ENCODE data around the gene PAGR1. TPM values are rescaled to one million over a fixed set of nuclear protein-coding genes. Genes with fewer than 3 reads are reported as not detected.

The PAGR1 gene
- total and polyA plus RNA-seq, 10 of the 15 experiments (the other 5 are each of a cell fraction or from before 2014, with no cell fraction given): 1.1 to 57.7 (median 23.4) TPM

DNA sequence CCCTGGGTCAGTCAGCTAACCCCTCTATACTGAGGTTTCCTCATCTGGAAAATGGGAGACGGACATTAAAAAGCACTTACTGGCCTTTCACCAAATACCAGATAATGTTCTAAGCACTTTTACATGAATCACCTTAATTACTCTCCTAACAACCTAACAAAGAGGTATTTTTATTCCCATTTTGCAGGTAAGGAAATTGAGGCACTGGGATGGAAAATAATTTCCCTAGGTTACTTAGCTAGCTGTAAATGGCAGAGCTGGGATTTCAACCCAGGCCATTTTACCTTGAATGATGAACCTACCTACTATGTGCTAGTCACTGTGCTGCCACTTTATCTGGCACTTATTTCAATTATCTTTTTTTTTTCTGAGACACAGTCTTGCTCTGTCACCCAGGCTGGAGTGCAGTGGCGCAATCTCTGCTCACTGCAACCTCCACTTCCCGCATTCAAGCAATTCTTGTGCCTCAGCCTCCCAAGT, 21.7 kb upstream of the PAGR1 start:
- SMC1A ChIA-PET (ENCODE audit: uncharacterized antibody, unreplicated experiment): interaction anchor here (1.5 to 6.4 kb wide), 2 partner anchors 9 to 40 kb away, joined by 4 to 38 read pairs; no protein-coding TSS in a partner anchor
- H3K4me2 ChIP-seq (ENCODE audit: control insufficient read depth, insufficient read depth): no peak overlapping the region
- TF ChIP-seq SIX5 (IDR thresholded peaks at IDR 0.05; ENCODE audit: low read depth, low read length, severe bottlenecking) (no peak), SMARCA5 (IDR thresholded peaks at IDR 0.05) (no peak), MTA2 (IDR thresholded peaks at IDR 0.05; ENCODE audit: low read depth) (no peak), SUZ12 (IDR thresholded peaks at IDR 0.05; ENCODE audit: unreplicated experiment) (no peak), EGR1 (IDR thresholded peaks at IDR 0.05; ENCODE audit: borderline replicate concordance in 1 of 2, low read depth in 2 of 2, low read length in 2 of 2) (no peak), POU2F2 (IDR thresholded peaks at IDR 0.05; ENCODE audit: borderline replicate concordance, low read depth, low read length) (no peak), IKZF2 (IDR thresholded peaks at IDR 0.05) (no peak), IRF4 (IDR thresholded peaks at IDR 0.05; ENCODE audit: low read depth, low read length) (no peak), MTA3 (IDR thresholded peaks at IDR 0.05; ENCODE audit: borderline replicate concordance, low read length) (no peak), FOXM1 (IDR thresholded peaks at IDR 0.05; ENCODE audit: low read depth, low read length) (no peak), ATF7 (IDR thresholded peaks at IDR 0.05; ENCODE audit: low read depth) (no peak), RBBP5 (conservative IDR thresholded peaks at IDR 0.05) (no peak), CBX3 (IDR thresholded peaks at IDR 0.05; ENCODE audit: borderline replicate concordance, low read depth) (no peak), ZNF24 (IDR thresholded peaks at IDR 0.05) (no peak), HDGF (IDR thresholded peaks at IDR 0.05) (no peak)
- TF ChIP-seq, protein P1, sequence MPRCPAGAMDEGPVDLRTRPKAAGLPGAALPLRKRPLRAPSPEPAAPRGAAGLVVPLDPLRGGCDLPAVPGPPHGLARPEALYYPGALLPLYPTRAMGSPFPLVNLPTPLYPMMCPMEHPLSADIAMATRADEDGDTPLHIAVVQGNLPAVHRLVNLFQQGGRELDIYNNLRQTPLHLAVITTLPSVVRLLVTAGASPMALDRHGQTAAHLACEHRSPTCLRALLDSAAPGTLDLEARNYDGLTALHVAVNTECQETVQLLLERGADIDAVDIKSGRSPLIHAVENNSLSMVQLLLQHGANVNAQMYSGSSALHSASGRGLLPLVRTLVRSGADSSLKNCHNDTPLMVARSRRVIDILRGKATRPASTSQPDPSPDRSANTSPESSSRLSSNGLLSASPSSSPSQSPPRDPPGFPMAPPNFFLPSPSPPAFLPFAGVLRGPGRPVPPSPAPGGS (IDR thresholded peaks at IDR 0.05; ENCODE audit: borderline replicate concordance, insufficient read depth, low read depth, low read length, poor library complexity, severe bottlenecking): no peak
- TF ChIP-seq, protein P2, sequence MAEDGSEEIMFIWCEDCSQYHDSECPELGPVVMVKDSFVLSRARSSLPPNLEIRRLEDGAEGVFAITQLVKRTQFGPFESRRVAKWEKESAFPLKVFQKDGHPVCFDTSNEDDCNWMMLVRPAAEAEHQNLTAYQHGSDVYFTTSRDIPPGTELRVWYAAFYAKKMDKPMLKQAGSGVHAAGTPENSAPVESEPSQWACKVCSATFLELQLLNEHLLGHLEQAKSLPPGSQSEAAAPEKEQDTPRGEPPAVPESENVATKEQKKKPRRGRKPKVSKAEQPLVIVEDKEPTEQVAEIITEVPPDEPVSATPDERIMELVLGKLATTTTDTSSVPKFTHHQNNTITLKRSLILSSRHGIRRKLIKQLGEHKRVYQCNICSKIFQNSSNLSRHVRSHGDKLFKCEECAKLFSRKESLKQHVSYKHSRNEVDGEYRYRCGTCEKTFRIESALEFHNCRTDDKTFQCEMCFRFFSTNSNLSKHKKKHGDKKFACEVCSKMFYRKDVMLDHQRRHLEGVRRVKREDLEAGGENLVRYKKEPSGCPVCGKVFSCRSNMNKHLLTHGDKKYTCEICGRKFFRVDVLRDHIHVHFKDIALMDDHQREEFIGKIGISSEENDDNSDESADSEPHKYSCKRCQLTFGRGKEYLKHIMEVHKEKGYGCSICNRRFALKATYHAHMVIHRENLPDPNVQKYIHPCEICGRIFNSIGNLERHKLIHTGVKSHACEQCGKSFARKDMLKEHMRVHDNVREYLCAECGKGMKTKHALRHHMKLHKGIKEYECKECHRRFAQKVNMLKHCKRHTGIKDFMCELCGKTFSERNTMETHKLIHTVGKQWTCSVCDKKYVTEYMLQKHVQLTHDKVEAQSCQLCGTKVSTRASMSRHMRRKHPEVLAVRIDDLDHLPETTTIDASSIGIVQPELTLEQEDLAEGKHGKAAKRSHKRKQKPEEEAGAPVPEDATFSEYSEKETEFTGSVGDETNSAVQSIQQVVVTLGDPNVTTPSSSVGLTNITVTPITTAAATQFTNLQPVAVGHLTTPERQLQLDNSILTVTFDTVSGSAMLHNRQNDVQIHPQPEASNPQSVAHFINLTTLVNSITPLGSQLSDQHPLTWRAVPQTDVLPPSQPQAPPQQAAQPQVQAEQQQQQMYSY (CRISPR knock-in tag; IDR thresholded peaks at IDR 0.05): no peak
- TF ChIP-seq, protein P3, sequence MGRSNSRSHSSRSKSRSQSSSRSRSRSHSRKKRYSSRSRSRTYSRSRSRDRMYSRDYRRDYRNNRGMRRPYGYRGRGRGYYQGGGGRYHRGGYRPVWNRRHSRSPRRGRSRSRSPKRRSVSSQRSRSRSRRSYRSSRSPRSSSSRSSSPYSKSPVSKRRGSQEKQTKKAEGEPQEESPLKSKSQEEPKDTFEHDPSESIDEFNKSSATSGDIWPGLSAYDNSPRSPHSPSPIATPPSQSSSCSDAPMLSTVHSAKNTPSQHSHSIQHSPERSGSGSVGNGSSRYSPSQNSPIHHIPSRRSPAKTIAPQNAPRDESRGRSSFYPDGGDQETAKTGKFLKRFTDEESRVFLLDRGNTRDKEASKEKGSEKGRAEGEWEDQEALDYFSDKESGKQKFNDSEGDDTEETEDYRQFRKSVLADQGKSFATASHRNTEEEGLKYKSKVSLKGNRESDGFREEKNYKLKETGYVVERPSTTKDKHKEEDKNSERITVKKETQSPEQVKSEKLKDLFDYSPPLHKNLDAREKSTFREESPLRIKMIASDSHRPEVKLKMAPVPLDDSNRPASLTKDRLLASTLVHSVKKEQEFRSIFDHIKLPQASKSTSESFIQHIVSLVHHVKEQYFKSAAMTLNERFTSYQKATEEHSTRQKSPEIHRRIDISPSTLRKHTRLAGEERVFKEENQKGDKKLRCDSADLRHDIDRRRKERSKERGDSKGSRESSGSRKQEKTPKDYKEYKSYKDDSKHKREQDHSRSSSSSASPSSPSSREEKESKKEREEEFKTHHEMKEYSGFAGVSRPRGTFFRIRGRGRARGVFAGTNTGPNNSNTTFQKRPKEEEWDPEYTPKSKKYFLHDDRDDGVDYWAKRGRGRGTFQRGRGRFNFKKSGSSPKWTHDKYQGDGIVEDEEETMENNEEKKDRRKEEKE (IDR thresholded peaks at IDR 0.05): no peak

More for the DNA sequence above, 21.7 kb upstream of the PAGR1 start:
- CTCF ChIA-PET: interaction anchor here (1.0 to 5.3 kb wide), 3 partner anchors 9 to 13 kb away, joined by 3 to 24 read pairs (median 5); no protein-coding TSS in a partner anchor
- Histone ChIP-seq H3K4me3 (no peak overlapping the region), H4K20me1 (ENCODE audit: control insufficient read depth, insufficient read depth) (no peaks in the 10 kb centered on the region), H3K79me2 (ENCODE audit: control insufficient read depth, insufficient read depth, low read length) (peaks cover 54% of the 10 kb centered on the region), H3K9ac (ENCODE audit: control insufficient read depth, insufficient read depth, low read length) (no peak overlapping the region), H3K36me3 (ENCODE audit: control insufficient read depth in 2 of 2, insufficient read depth in 2 of 2, low read length in 1 of 2) (peaks cover 5 to 23% of the 10 kb centered on the region in 2 experiments; a peak in 3 of 4 replicates), H3K9me3 (replicated peaks; ENCODE audit: control insufficient read depth, insufficient read depth, low read length) (no peaks in the 10 kb centered on the region), H2AFZ (ENCODE audit: control insufficient read depth, low read depth, low read length) (no peak overlapping the region), H3K4me1 (ENCODE audit: control insufficient read depth, insufficient read depth, low read length) (peaks cover 9% of the 10 kb centered on the region; the same call in 1 of the 2 replicates), H3K27me3 (replicated peaks in 1 of 2; ENCODE audit: control insufficient read depth in 2 of 2, insufficient read depth in 2 of 2, low read length in 1 of 2) (no peaks in the 10 kb centered on the region), H3K27ac (ENCODE audit: control insufficient read depth, insufficient read depth) (no peak overlapping the region)
- FAIRE-seq (no peak), DNase-seq (ENCODE audit: low read depth, low spot score) (no peak), ATAC-seq (no peak)
- in situ Hi-C loops (cut with MboI): no loop called here
- intact Hi-C loops (cut with micrococcal nuclease; ENCODE audit: unreplicated experiment): loop anchor here (5.0 kb wide), 1 partner anchor 92 kb away; no protein-coding TSS in a partner anchor
- no TSS peak for BruUV-seq (replicated peaks)
- RAD21 ChIA-PET (ENCODE audit: unreplicated experiment): no interaction called here
- WGBS (ENCODE audit: insufficient coverage, insufficient replicate concordance, low lambda C conversion rate, missing lambda C conversion rate): 100% methylated on average over 3 of the region's 3 CpGs
- POLR2A ChIA-PET: interaction anchor here (1.2 to 1.5 kb wide), 4 partner anchors 9 to 21 kb away, joined by 3 to 6 read pairs (median 4); partner anchors contain the start of gene PAGR1
